ENCODE data around the gene PHACTR1. TPM values are rescaled to one million over a fixed set of nuclear protein-coding genes. Genes with fewer than 3 reads are reported as not detected.
"Not testable (repeated sequence)": the region's sequence is repeated elsewhere in the genome, so short reads cannot be mapped to it uniquely, and the experiment has no call there.

Gene PHACTR1
- 10 to 100 TPM in 2 of 3 donors, 1 to 10 TPM in 1; 9.9 to 14.8 (median 12.4) TPM for polyA plus RNA-seq (ENCODE audit: insufficient read length in 3 of 3)

GRCh38 chr6:12716298-12716916 is at the start of gene PHACTR1:
PHACTR1 (plus strand) TSS chr6:12716767.
- DNase-seq (ENCODE audit: low read depth in 3 of 3, low spot score in 2 of 3), result no peak

- no peak for DNase-seq (ENCODE audit: low read depth in 3 of 3, low spot score in 2 of 3)
Measured at GRCh38 chr6:12666886-12667285, 49.7 kb upstream of the PHACTR1 start.

GRCh38 chr6:12675931-12676330 is 40.6 kb upstream of the PHACTR1 start:
- no peak for DNase-seq (ENCODE audit: low read depth in 3 of 3, low spot score in 2 of 3)

- DNase-seq (ENCODE audit: low read depth in 3 of 3, low spot score in 2 of 3), result no peak
Measured at GRCh38 chr6:12679341-12679740, 37.2 kb upstream of the PHACTR1 start.

GRCh38 chr6:12693122-12693521 is 23.4 kb upstream of the PHACTR1 start:
- no peak for DNase-seq (ENCODE audit: low read depth in 3 of 3, low spot score in 2 of 3)

- no peak for DNase-seq (ENCODE audit: low read depth in 3 of 3, low spot score in 2 of 3)
Measured at GRCh38 chr6:12698298-12698697, 18.3 kb upstream of the PHACTR1 start.

GRCh38 chr6:12704946-12705345 is 11.6 kb upstream of the PHACTR1 start:
- no peak for DNase-seq (ENCODE audit: low read depth in 3 of 3, low spot score in 2 of 3)

- no peak for DNase-seq (ENCODE audit: low read depth in 3 of 3, low spot score in 2 of 3)
Measured at GRCh38 chr6:12709116-12709515, 7.5 kb upstream of the PHACTR1 start.

- no peak for DNase-seq (ENCODE audit: low read depth in 3 of 3, low spot score in 2 of 3)
Measured at GRCh38 chr6:12709556-12710232, 6.9 kb upstream of the PHACTR1 start.

GRCh38 chr6:12710921-12711320 is 5.6 kb upstream of the PHACTR1 start:
- no peak for DNase-seq (ENCODE audit: low read depth in 3 of 3, low spot score in 2 of 3)

GRCh38 chr6:12714022-12714421 is 2.5 kb upstream of the PHACTR1 start:
- DNase-seq (ENCODE audit: low read depth in 3 of 3, low spot score in 2 of 3), result no peak

- no peak for DNase-seq (ENCODE audit: low read depth in 3 of 3, low spot score in 2 of 3)
Measured at GRCh38 chr6:12715437-12715836, 1.1 kb upstream of the PHACTR1 start.

- no peak for DNase-seq (ENCODE audit: low read depth in 3 of 3, low spot score in 2 of 3)
Measured at GRCh38 chr6:12717356-12717755, 789 bp downstream of the PHACTR1 start.

- no peak for DNase-seq (ENCODE audit: low read depth in 3 of 3, low spot score in 2 of 3)
Measured at GRCh38 chr6:12718015-12718414, 1.4 kb downstream of the PHACTR1 start.

GRCh38 chr6:12719017-12719416 is 2.5 kb downstream of the PHACTR1 start:
- DNase-seq (ENCODE audit: low read depth in 3 of 3, low spot score in 2 of 3), result no peak

GRCh38 chr6:12720310-12720709 is 3.7 kb downstream of the PHACTR1 start:
- no peak for DNase-seq (ENCODE audit: low read depth in 3 of 3, low spot score in 2 of 3)

- DNase-seq (ENCODE audit: low read depth in 3 of 3, low spot score in 2 of 3), result no peak
Measured at GRCh38 chr6:12725263-12725662, 8.7 kb downstream of the PHACTR1 start.

- no peak for DNase-seq (ENCODE audit: low read depth in 3 of 3, low spot score in 2 of 3)
Measured at GRCh38 chr6:12729467-12729866, 12.9 kb downstream of the PHACTR1 start.

GRCh38 chr6:12730809-12731208 is 14.2 kb downstream of the PHACTR1 start:
- DNase-seq (ENCODE audit: low read depth in 3 of 3, low spot score in 2 of 3), result not testable (repeated sequence)

GRCh38 chr6:12733876-12734275 is 17.3 kb downstream of the PHACTR1 start:
- DNase-seq (ENCODE audit: low read depth in 3 of 3, low spot score in 2 of 3), result no peak

- no peak for DNase-seq (ENCODE audit: low read depth in 3 of 3, low spot score in 2 of 3)
Measured at GRCh38 chr6:12735786-12736185, 19.2 kb downstream of the PHACTR1 start.

GRCh38 chr6:12748411-12748810 is 31.8 kb downstream of the PHACTR1 start:
- no peak for DNase-seq (ENCODE audit: low read depth in 3 of 3, low spot score in 2 of 3)

Data from right renal cortex interstitium (tissue), 3 donors.